GM19099 (cell line): ENCODE results near the gene MGA.
A peak's percentile ranks its signal among the peaks of the same experiment; 100 is the strongest.

Experiments used
- POLR2A ChIP-seq: IDR thresholded peaks from 3 replicates; pipeline ENCODE4 v1.6.1; 2011; ENCODE audit warnings: low read depth; ENCODE audit not compliant: insufficient read length; ENCODE audit errors: extremely low read depth

Gene MGA

GRCh38 chr15:41648097-41648496 lies 12.1 kb upstream of the MGA start:
- no peak for TF ChIP-seq POLR2A

GRCh38 chr15:41648770-41649169 lies 11.4 kb upstream of the MGA start:
- TF ChIP-seq POLR2A = no peak

GRCh38 chr15:41650806-41651205 lies 9.4 kb upstream of the MGA start:
- no peak for TF ChIP-seq POLR2A

GRCh38 chr15:41651373-41651772 lies 8.8 kb upstream of the MGA start:
- TF ChIP-seq POLR2A = no peak

- TF ChIP-seq POLR2A = no peak
Measured at GRCh38 chr15:41653760-41654159, 6.4 kb upstream of the MGA start.

GRCh38 chr15:41655716-41656115 lies 4.5 kb upstream of the MGA start:
- no peak for TF ChIP-seq POLR2A

- TF ChIP-seq POLR2A = no peak
Measured at GRCh38 chr15:41656188-41656587, 4.0 kb upstream of the MGA start.

- no peak for TF ChIP-seq POLR2A
Measured at GRCh38 chr15:41658689-41659088, 1.5 kb upstream of the MGA start.

- no peak for TF ChIP-seq POLR2A
Measured at GRCh38 chr15:41659190-41659589, 1.0 kb upstream of the MGA start.

GRCh38 chr15:41659855-41660234 lies 360 bp upstream of the MGA start:
- no peak for TF ChIP-seq POLR2A

GRCh38 chr15:41661078-41661517 lies 893 bp downstream of the MGA start:
- no peak for TF ChIP-seq POLR2A

- TF ChIP-seq POLR2A = peak; percentile 61
Measured at GRCh38 chr15:41661518-41662225, 1.5 kb downstream of the MGA start.

GRCh38 chr15:41666353-41666920 lies 6.2 kb downstream of the MGA start:
- TF ChIP-seq POLR2A = no peak

GRCh38 chr15:41669701-41670100 lies 9.5 kb downstream of the MGA start:
- TF ChIP-seq POLR2A = no peak

GRCh38 chr15:41671656-41672648 lies 11.7 kb downstream of the MGA start:
- no peak for TF ChIP-seq POLR2A
